Vagina (tissue), 2 donors: ENCODE results near the gene FCHSD2. TPM values are rescaled to one million over a fixed set of nuclear protein-coding genes. Genes with fewer than 3 reads are reported as not detected.

Source experiments
- DNase-seq, 2 donors: peaks; one replicate each; pipeline ENCODE4 v3.0.0-alpha.2; 2017; ENCODE audit errors: extremely low spot score in 2 of 2
- H3K27ac ChIP-seq: fragments of 200-600 bp; sonication (generic); one replicate; pipeline ENCODE4 v1.5.1; 2019
- H3K27me3 ChIP-seq: fragments of 200-600 bp; sonication (generic); one replicate; pipeline ENCODE4 v1.5.1; 2019
- H3K36me3 ChIP-seq, 2 donors: fragments of 200-600 bp; sonication (generic); one replicate each; pipeline ENCODE4 v1.5.1; 2017 to 2019
- H3K4me1 ChIP-seq: fragments of 200-600 bp; sonication (generic); one replicate; pipeline ENCODE4 v1.5.1; 2019
- H3K4me3 ChIP-seq, 2 donors: fragments of 200-600 bp; sonication (generic); 1 replicate in 1 of 2; 2 replicates in 1 of 2; pipeline ENCODE4 v1.5.1; 2016 to 2019
- H3K9me3 ChIP-seq: fragments of 200-600 bp; sonication (generic); one replicate; pipeline ENCODE4 v1.5.1; 2019
- POLR2A ChIP-seq, 2 donors: fragments of 450-650 bp; IDR thresholded peaks; one replicate each; pipeline ENCODE4 v1.6.1; 2017; ENCODE audit warnings: antibody characterized with exemption in 2 of 2, mild to moderate bottlenecking in 2 of 2, moderate library complexity in 2 of 2
- POLR2AphosphoS5 ChIP-seq, 2 donors: sonication (generic); formaldehyde crosslinking; IDR thresholded peaks; one replicate each; pipeline ENCODE4 v1.9.0; 2017; ENCODE audit warnings: antibody characterized with exemption in 2 of 2, mild to moderate bottlenecking in 2 of 2, low read depth in 1 of 2; ENCODE audit not compliant: insufficient read depth in 1 of 2
- intact Hi-C: fragments of 100-400 bp; cut with DNase I; formaldehyde crosslinking; loops from one replicate; pipeline ENCODE4 v1.15.1; 2023
- total RNA-seq: library from RNA; depleted of rRNA; stranded (reverse); fragments of >200 nt; gene quantifications from one replicate; pipeline ENCODE4 v1.2.3, GENCODE V29; 2016
- TF ChIP-seq, protein P1 (sequence below), 3 experiments: fragments of 450-650 bp in 2 of 3; fragments of 200-600 bp in 1 of 3; sonication (generic) in 1 of 3; IDR thresholded peaks; one replicate each; pipeline ENCODE4 v1.5.1; 2017 to 2019; ENCODE audit warnings: antibody characterized with exemption in 3 of 3, mild to moderate bottlenecking in 2 of 3, moderate library complexity in 2 of 3

The FCHSD2 gene
- total RNA-seq, 1 donor from 2014 or later, result 15.7 TPM

DNA sequence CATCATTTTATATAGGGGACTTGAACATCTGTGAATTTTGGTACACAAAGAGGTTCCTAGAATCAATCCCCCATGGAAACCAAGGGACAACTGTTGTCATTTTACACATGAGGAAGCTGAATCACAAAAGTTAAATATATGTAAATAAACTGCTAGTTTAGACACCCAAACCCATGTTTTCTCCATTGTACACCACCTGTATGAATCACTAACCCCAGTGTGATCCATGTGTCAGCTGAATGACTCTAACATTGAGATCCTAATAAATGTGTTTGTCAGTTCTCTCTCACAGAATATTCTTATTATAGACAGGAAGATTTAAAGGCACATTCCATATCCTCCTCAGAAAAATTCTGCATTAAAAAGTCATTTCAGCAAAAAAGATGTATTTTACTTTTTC, 244.6 kb downstream of the FCHSD2 start:
- Histone ChIP-seq H3K4me3 (no peak overlapping the region), H3K9me3 (no peaks in the 10 kb centered on the region), H3K27ac (no peak overlapping the region), H3K4me1 (no peaks in the 10 kb centered on the region), H3K36me3 (no peaks in the 10 kb centered on the region), H3K27me3 (no peaks in the 10 kb centered on the region)
- no peak for DNase-seq
- intact Hi-C loops, result no loop called here
- TF ChIP-seq POLR2A (IDR thresholded peaks at IDR 0.05) (no peak), POLR2AphosphoS5 (IDR thresholded peaks at IDR 0.05; ENCODE audit: insufficient read depth in 1 of 2, low read depth in 1 of 2) (no peak)
- TF ChIP-seq, protein P1, sequence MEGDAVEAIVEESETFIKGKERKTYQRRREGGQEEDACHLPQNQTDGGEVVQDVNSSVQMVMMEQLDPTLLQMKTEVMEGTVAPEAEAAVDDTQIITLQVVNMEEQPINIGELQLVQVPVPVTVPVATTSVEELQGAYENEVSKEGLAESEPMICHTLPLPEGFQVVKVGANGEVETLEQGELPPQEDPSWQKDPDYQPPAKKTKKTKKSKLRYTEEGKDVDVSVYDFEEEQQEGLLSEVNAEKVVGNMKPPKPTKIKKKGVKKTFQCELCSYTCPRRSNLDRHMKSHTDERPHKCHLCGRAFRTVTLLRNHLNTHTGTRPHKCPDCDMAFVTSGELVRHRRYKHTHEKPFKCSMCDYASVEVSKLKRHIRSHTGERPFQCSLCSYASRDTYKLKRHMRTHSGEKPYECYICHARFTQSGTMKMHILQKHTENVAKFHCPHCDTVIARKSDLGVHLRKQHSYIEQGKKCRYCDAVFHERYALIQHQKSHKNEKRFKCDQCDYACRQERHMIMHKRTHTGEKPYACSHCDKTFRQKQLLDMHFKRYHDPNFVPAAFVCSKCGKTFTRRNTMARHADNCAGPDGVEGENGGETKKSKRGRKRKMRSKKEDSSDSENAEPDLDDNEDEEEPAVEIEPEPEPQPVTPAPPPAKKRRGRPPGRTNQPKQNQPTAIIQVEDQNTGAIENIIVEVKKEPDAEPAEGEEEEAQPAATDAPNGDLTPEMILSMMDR (IDR thresholded peaks at IDR 0.05), result no peak

DNA sequence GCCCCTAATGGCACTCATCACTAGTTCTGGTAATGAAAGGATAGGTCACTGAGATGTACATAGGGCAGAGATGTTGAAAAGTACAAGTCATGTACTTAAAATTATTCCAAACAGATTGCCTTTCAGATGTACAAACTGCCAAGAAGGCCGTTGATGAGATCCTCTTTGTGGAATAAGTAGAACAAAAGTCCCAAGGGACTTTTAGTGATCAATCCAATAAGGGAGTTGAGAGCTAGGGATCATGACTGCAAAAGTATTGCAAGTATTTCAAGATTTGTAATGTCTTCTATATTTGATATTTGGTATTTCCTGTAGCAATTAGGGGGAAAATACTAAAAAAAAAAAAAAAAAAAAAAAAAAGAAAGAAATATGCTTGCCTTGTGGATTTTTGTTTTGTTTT, 245.7 kb downstream of the FCHSD2 start:
- H3K9me3 ChIP-seq, result no peaks in the 10 kb centered on the region
- TF ChIP-seq, protein P1 (IDR thresholded peaks at IDR 0.05), result no peak
- TF ChIP-seq POLR2AphosphoS5 (IDR thresholded peaks at IDR 0.05; ENCODE audit: insufficient read depth in 1 of 2, low read depth in 1 of 2) (no peak), POLR2A (IDR thresholded peaks at IDR 0.05) (no peak)
- no peaks in the 10 kb centered on the region for H3K27me3 ChIP-seq
- H3K4me1 ChIP-seq, result no peaks in the 10 kb centered on the region
- DNase-seq, result no peak
- H3K4me3 ChIP-seq, result no peak overlapping the region
- H3K27ac ChIP-seq, result no peak overlapping the region
- intact Hi-C loops, result no loop called here
- H3K36me3 ChIP-seq, result no peaks in the 10 kb centered on the region

DNA sequence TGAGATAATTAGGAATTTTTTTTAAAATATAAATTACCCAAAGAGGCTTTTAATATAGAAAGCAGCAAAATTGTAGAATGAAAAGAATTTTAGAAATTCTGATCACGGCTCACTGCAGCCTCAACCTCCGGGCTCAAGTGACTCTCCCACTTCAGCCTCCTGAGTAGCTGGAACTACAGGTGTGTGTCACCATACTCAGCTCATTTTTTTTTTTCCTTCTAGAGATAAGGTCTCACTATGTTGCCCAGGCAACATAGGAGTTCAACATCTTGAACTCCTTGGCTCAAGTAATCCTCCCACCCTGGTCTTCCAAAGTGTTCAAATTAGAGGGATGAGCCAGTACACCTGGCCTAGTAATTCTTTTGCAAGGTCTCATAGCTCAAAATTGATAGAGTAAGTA, 251.2 kb downstream of the FCHSD2 start:
- Histone ChIP-seq H3K36me3 (peaks cover 0 to 10% of the 10 kb centered on the region in 2 donors), H3K4me1 (no peaks in the 10 kb centered on the region), H3K4me3 (no peak overlapping the region), H3K27ac (no peak overlapping the region), H3K9me3 (no peaks in the 10 kb centered on the region), H3K27me3 (no peaks in the 10 kb centered on the region)
- intact Hi-C loops, result no loop called here
- TF ChIP-seq, protein P1 (IDR thresholded peaks at IDR 0.05), result no peak
- TF ChIP-seq POLR2A (IDR thresholded peaks at IDR 0.05) (no peak), POLR2AphosphoS5 (IDR thresholded peaks at IDR 0.05; ENCODE audit: insufficient read depth in 1 of 2, low read depth in 1 of 2) (no peak)
- DNase-seq, result no peak

DNA sequence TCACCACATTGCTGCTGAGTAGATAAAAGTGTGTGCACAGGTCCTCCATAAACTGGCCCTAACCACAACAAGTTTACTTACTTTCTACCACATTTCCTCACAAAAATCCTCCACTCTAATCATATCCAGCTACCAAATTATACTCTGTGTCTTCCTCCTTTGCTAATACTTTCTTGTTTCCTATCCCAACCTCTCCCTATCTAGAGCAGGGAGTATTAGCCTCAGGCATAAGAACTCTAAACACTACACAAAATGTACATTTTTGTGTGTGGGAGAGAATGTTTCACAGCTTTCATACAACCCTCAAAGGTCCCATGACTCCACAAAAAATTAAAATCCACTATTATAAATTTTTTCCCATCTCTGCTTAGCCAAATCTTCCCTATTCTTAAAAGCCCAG, 255.5 kb downstream of the FCHSD2 start:
- Histone ChIP-seq H3K4me3 (no peak overlapping the region), H3K9me3 (no peaks in the 10 kb centered on the region), H3K4me1 (no peaks in the 10 kb centered on the region), H3K27ac (no peak overlapping the region), H3K36me3 (peaks cover 0 to 16% of the 10 kb centered on the region in 2 donors), H3K27me3 (no peaks in the 10 kb centered on the region)
- intact Hi-C loops, result no loop called here
- no peak for DNase-seq
- TF ChIP-seq POLR2AphosphoS5 (IDR thresholded peaks at IDR 0.05; ENCODE audit: insufficient read depth in 1 of 2, low read depth in 1 of 2), result no peak
- no peak for TF ChIP-seq POLR2A (IDR thresholded peaks at IDR 0.05)
- TF ChIP-seq, protein P1 (IDR thresholded peaks at IDR 0.05), result no peak

DNA sequence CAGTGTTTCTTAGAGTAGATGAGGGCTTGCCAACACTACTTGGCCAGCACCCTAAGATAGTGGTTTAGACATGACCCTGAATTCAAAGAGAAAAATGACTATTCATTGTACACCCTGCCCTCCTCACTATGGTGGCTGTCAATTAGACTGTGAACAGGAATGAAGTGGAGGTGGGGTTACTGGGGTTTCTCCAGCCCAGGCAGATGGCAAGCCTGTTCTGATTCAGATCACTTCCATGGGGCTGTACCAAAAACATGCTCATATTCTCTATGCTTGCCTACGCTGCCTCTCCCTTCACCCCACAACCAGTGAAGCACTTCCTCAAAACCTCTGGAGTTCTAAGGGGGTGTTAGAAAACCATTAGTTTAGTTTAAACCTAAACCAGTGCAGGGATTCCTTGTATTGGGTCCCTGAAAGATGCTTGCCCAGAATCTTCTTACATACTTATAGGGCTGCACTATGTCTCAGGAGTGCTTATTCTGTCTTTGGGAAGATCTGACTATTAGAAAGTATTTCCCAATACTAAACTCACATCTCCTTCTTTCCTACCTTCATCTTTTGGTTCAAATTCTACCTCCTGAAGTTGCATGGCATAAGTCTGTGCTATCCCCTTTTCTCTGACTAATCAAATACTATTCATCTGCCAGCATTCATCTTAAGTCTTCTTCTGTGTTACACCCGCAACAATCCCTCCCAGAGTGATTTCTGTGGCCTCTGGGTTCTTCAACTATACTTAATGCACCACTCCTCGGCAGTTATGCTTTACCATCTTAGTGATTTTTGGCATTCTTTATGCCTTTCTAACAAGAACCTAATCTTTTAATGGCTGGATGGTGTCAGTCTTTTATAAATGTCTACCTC, 256.1 kb downstream of the FCHSD2 start:
- no peak for TF ChIP-seq POLR2AphosphoS5 (IDR thresholded peaks at IDR 0.05; ENCODE audit: insufficient read depth in 1 of 2, low read depth in 1 of 2)
- TF ChIP-seq, protein P1 (IDR thresholded peaks at IDR 0.05), result no peak
- TF ChIP-seq POLR2A (IDR thresholded peaks at IDR 0.05), result no peak
- no peaks in the 10 kb centered on the region for H3K27me3 ChIP-seq
- no peak for DNase-seq
- H3K4me3 ChIP-seq, result no peak overlapping the region
- H3K4me1 ChIP-seq, result no peaks in the 10 kb centered on the region
- H3K27ac ChIP-seq, result no peak overlapping the region
- no peaks in the 10 kb centered on the region for H3K9me3 ChIP-seq
- H3K36me3 ChIP-seq, result peaks cover 0 to 16% of the 10 kb centered on the region in 2 donors
- intact Hi-C loops, result no loop called here
